ENCODE results near the gene TP53. TPM values are rescaled to one million over a fixed set of nuclear protein-coding genes. Genes with fewer than 3 reads are reported as not detected.
A peak's percentile ranks its signal among the peaks of the same experiment; 100 is the strongest.

Gene TP53
- total and polyA plus RNA-seq, 10 of the 15 experiments (the other 5 are each of a cell fraction or from before 2014, with no cell fraction given): 35.6 to 162 (median 75.9) TPM

- no peak overlapping the region for H3K27ac ChIP-seq (ENCODE audit: control insufficient read depth, insufficient read depth)
- ChIA-PET RAD21 (ENCODE audit: unreplicated experiment) (no interaction called here), SMC1A (ENCODE audit: uncharacterized antibody, unreplicated experiment) (interaction anchor here (1.4 kb wide), 1 partner anchor 32 kb away, joined by 3 read pairs; the partner anchor contains the start of gene TP53), POLR2A (interaction anchor here (0.7 kb wide), 1 partner anchor 33 kb away, joined by 6 read pairs; the partner anchor contains the start of gene WRAP53), CTCF (interaction anchor here (1.0 kb wide), 2 partner anchors 23 to 32 kb away, joined by 3 to 5 read pairs; partner anchors contain the start of gene TP53)
- WGBS (ENCODE audit: insufficient coverage, insufficient replicate concordance, low lambda C conversion rate, missing lambda C conversion rate): 36% methylated on average over 17 of the region's 17 CpGs
- in situ Hi-C loops (cut with MboI) (no loop called here), intact Hi-C loops (cut with micrococcal nuclease; ENCODE audit: unreplicated experiment) (no loop called here)
- peak; percentile 47 for ATAC-seq
- H3K4me3 ChIP-seq: no peak overlapping the region
- no peaks in the 10 kb centered on the region for H3K9me3 ChIP-seq (replicated peaks; ENCODE audit: control insufficient read depth, insufficient read depth, low read length)
- no peak overlapping the region for H2AFZ ChIP-seq (ENCODE audit: control insufficient read depth, low read depth, low read length)
- H3K36me3 ChIP-seq (ENCODE audit: control insufficient read depth in 2 of 2, insufficient read depth in 2 of 2, low read length in 1 of 2): no peaks in the 10 kb centered on the region
- no peak for FAIRE-seq
- no peak for DNase-seq (ENCODE audit: low read depth, low spot score)
- no TSS peak for BruUV-seq (replicated peaks)
- peaks cover 5 to 6% of the 10 kb centered on the region in 2 experiments for H3K27me3 ChIP-seq (replicated peaks in 1 of 2; ENCODE audit: control insufficient read depth in 2 of 2, insufficient read depth in 2 of 2, low read length in 1 of 2)
- H3K9ac ChIP-seq (ENCODE audit: control insufficient read depth, insufficient read depth, low read length): no peak overlapping the region
- H3K79me2 ChIP-seq (ENCODE audit: control insufficient read depth, insufficient read depth, low read length): no peaks in the 10 kb centered on the region
- H3K4me1 ChIP-seq (ENCODE audit: control insufficient read depth, insufficient read depth, low read length): no peaks in the 10 kb centered on the region
- H3K4me2 ChIP-seq (ENCODE audit: control insufficient read depth, insufficient read depth): no peak overlapping the region
- TF ChIP-seq FOS (IDR thresholded peaks at IDR 0.05; ENCODE audit: borderline replicate concordance, extremely low read depth, insufficient read length) (no peak), MEF2B (IDR thresholded peaks at IDR 0.05; ENCODE audit: partially characterized antibody, poor library complexity, severe bottlenecking) (peak; percentile 70), IKZF1 (conservative IDR thresholded peaks at IDR 0.05) (0 out of 2 replicates have a peak, but pooled peaks have one; percentile 17), E2F8 (IDR thresholded peaks at IDR 0.05; ENCODE audit: low read depth, partially characterized antibody) (no peak)
- H4K20me1 ChIP-seq (ENCODE audit: control insufficient read depth, insufficient read depth): no peaks in the 10 kb centered on the region
Observed at GRCh38 chr17:7655541-7655840, 31.8 kb downstream of the TP53 start.

Measured in GM12878 (cell line).